Measurements from ENCODE around the gene MAP2.

GRCh38 chr2:209713219-209713618 lies 289.4 kb downstream of the MAP2 start:
- TF ChIP-seq CTCF (IDR thresholded peaks at IDR 0.05) (no peak), POLR2A (IDR thresholded peaks at IDR 0.05) (no peak)
